Heart left ventricle (tissue), 16 donors: ENCODE results near the gene ABCC8. TPM values are rescaled to one million over a fixed set of nuclear protein-coding genes. Genes with fewer than 3 reads are reported as not detected.

ENCODE experiments used
- ATAC-seq, 4 donors: fragments of 200-7000 bp; cut with Tn5 transposase; one replicate each; pipeline ENCODE4 v1.9.1; 2020 to 2022; ENCODE audit warnings: moderate library complexity in 4 of 4, mild to moderate bottlenecking in 3 of 4, moderate number of reproducible peaks in 1 of 4
- DNase-seq, 5 donors: peaks; one replicate each; pipeline ENCODE4 v3.0.0-alpha.2; 2020
- H3K27ac ChIP-seq, 12 donors: fragments of 200-600 bp; sonication (generic) in 4 of 12; one replicate each; pipeline versions ENCODE4 v1.5.0 to v1.8.0; 2016 to 2022; ENCODE audit warnings: mild to moderate bottlenecking in 2 of 12
- H3K27me3 ChIP-seq, 9 donors: fragments of 200-600 bp; sonication (generic) in 2 of 9; one replicate each; pipeline versions ENCODE4 v1.5.1 to v1.8.0; 2016 to 2022; ENCODE audit warnings: mild to moderate bottlenecking in 3 of 9
- H3K36me3 ChIP-seq, 9 donors: fragments of 200-600 bp; sonication (generic) in 2 of 9; one replicate each; pipeline versions ENCODE4 v1.5.0 to v1.8.0; 2018 to 2022; ENCODE audit warnings: mild to moderate bottlenecking in 2 of 9
- H3K4me1 ChIP-seq, 12 donors: fragments of 200-600 bp; sonication (generic) in 4 of 12; one replicate each; pipeline versions ENCODE4 v1.5.0 to v1.8.0; 2016 to 2022; ENCODE audit warnings: mild to moderate bottlenecking in 3 of 12
- H3K4me3 ChIP-seq, 12 donors: fragments of 200-600 bp; sonication (generic) in 4 of 12; one replicate each; pipeline versions ENCODE4 v1.5.0 to v1.8.0; 2017 to 2022; ENCODE audit warnings: mild to moderate bottlenecking in 9 of 12, moderate library complexity in 4 of 12
- H3K9me3 ChIP-seq, 12 donors: fragments of 200-600 bp; sonication (generic) in 4 of 12; one replicate each; pipeline versions ENCODE4 v1.5.0 to v1.8.0; 2016 to 2022; ENCODE audit warnings: mild to moderate bottlenecking in 1 of 12
- CTCF ChIP-seq, 12 donors: fragments of 200-600 bp; sonication (generic) in 4 of 12; IDR thresholded peaks; one replicate each; pipeline versions ENCODE4 v1.5.0 to v1.8.0; 2018 to 2022; ENCODE audit warnings: antibody characterized with exemption in 12 of 12, mild to moderate bottlenecking in 5 of 12
- POLR2A ChIP-seq, 2 donors: fragments of 450-650 bp; IDR thresholded peaks; one replicate each; pipeline ENCODE4 v1.6.1; 2017; ENCODE audit warnings: antibody characterized with exemption in 2 of 2, mild to moderate bottlenecking in 2 of 2, moderate library complexity in 2 of 2
- WGBS, 4 donors: extraction: QIAGEN DNeasy Blood & Tissue Kit in 2 of 4; methylation state at CpG; one replicate each; pipeline versions ENCODE4 v1.1.5 to v1.1.7; 2013 to 2018; 5-methylcytosine and 5-hydroxymethylcytosine counted together
- intact Hi-C, 10 donors: fragments of 100-400 bp; cut with DNase I; formaldehyde crosslinking; loops; one replicate each; pipeline versions ENCODE4 v1.11.1 to v1.14.2; 2022
- polyA plus RNA-seq, 2 donors: library from polyadenylated mRNA; stranded (reverse); fragments of 200-250 nt; gene quantifications; one replicate each; pipeline ENCODE4 v1.2.3, GENCODE V29; 2013
- total RNA-seq, 9 donors: library from RNA; depleted of rRNA in 2 of 9; stranded (reverse); fragments of >200 nt in 2 of 9; fragmentation: NEBNext Ultra II Directional in 3 of 9; extraction: Animal tissue kit (Norgen Biotek cat#: 25700) in 3 of 9; gene quantifications; one replicate each; pipeline versions ENCODE4 v1.1.0 to v1.2.4, GENCODE V29; 2016 to 2023
- donor health status: ischemic (EF 13 %, LVEDD 7.1; RV severe dilation, severe dysfunction).
- donor health status: healthy with polysubstance abuse.
- donor health status: DM: no; HTN: yes; CAD: no.
- donor health status: DM: no; HTN: no; CAD: no.
- donor health status: ischemic (EF 25% LVEDD 6.9; RV normal size, moderate dysfunction).
- donor health status: ischemic (EF 25% LVEDD 5.7; RV mildly dilated, moderate dysfunction).
- donor health status: healthy.
- donor health status: DM: yes; HTN: yes; CAD: no.
- donor health status: ischemic (EF 35%, LVEDD 5.7; RV mildly dilated, moderate dysfunction).
- donor health status: nonischemic (EF 11% LVEDD 7.7; RV severe dilation, severe dysfunction).
- donor health status: DM: yes; HTN: yes; CAD: no.
- donor health status: PGD.
- donor health status: ischemic (EF 29% LVEDD 5.4; RV normal size, mild dysfunction).
- donor health status: nonischemic (EF 23%, LVEDD 6.1; RV moderate dilation, normal function).

ABCC8 gene
- total and polyA plus RNA-seq, 11 donors, result 0.69 to 9.6 (median 3.6) TPM

GRCh38 chr11:17446482-17446881 is 30.2 kb downstream of the ABCC8 start:
- intact Hi-C loops, result no loop called here
- Histone ChIP-seq H3K27ac (no peak overlapping the region), H3K4me3 (no peak overlapping the region), H3K27me3 (peaks cover 0 to 3% (median 0%) of the 10 kb centered on the region in 9 donors), H3K36me3 (no peaks in the 10 kb centered on the region), H3K9me3 (no peaks in the 10 kb centered on the region), H3K4me1 (no peaks in the 10 kb centered on the region)
- no peak for ATAC-seq
- WGBS, 4 donors, result 79 to 92% (median 89%) methylated on average over 2 of the region's 2 CpGs
- DNase-seq, result no peak
- TF ChIP-seq POLR2A (IDR thresholded peaks at IDR 0.05), result no peak
- TF ChIP-seq CTCF (IDR thresholded peaks at IDR 0.05), result no peak

- H3K27me3 ChIP-seq, result peaks cover 0 to 6% (median 0%) of the 10 kb centered on the region in 9 donors
- no peaks in the 10 kb centered on the region for H3K36me3 ChIP-seq
- H3K27ac ChIP-seq, result no peak overlapping the region
- TF ChIP-seq CTCF (IDR thresholded peaks at IDR 0.05) (no peak), POLR2A (IDR thresholded peaks at IDR 0.05) (no peak)
- H3K4me1 ChIP-seq, result no peaks in the 10 kb centered on the region
- 79 to 83% (median 81%) methylated on average over 5 of the region's 5 CpGs for WGBS, 4 donors
- intact Hi-C loops, result no loop called here
- no peak for ATAC-seq
- DNase-seq, result no peak
- H3K4me3 ChIP-seq, result no peak overlapping the region
- H3K9me3 ChIP-seq, result no peaks in the 10 kb centered on the region
These were observed 31.3 kb downstream of the ABCC8 start for GRCh38 chr11:17445240-17445795.

- no peaks in the 10 kb centered on the region for H3K4me1 ChIP-seq
- WGBS, 4 donors, result 83 to 95% (median 91%) methylated on average over 2 of the region's 2 CpGs
- no peaks in the 10 kb centered on the region for H3K9me3 ChIP-seq
- H3K27me3 ChIP-seq, result peaks cover 0 to 11% (median 0%) of the 10 kb centered on the region in 9 donors
- ATAC-seq (no peak), DNase-seq (no peak)
- no peaks in the 10 kb centered on the region for H3K36me3 ChIP-seq
- no peak overlapping the region for H3K4me3 ChIP-seq
- intact Hi-C loops, result no loop called here
- TF ChIP-seq POLR2A (IDR thresholded peaks at IDR 0.05) (no peak), CTCF (IDR thresholded peaks at IDR 0.05) (no peak)
- no peak overlapping the region for H3K27ac ChIP-seq
These were observed 32.5 kb downstream of the ABCC8 start for GRCh38 chr11:17443926-17444690.

- TF ChIP-seq POLR2A (IDR thresholded peaks at IDR 0.05) (no peak), CTCF (IDR thresholded peaks at IDR 0.05) (no peak)
- no peak overlapping the region for H3K27ac ChIP-seq
- no peaks in the 10 kb centered on the region for H3K9me3 ChIP-seq
- no peak overlapping the region for H3K4me3 ChIP-seq
- H3K4me1 ChIP-seq, result no peaks in the 10 kb centered on the region
- 78 to 90% (median 86%) methylated on average over 2 of the region's 2 CpGs for WGBS, 4 donors
- peaks cover 0 to 13% (median 0%) of the 10 kb centered on the region in 9 donors for H3K27me3 ChIP-seq
- intact Hi-C loops, result no loop called here
- no peaks in the 10 kb centered on the region for H3K36me3 ChIP-seq
- DNase-seq, result no peak
- ATAC-seq, result no peak
These were observed 33.2 kb downstream of the ABCC8 start for GRCh38 chr11:17443423-17443822.
